ENCODE results near the gene CHMP6.

DNA sequence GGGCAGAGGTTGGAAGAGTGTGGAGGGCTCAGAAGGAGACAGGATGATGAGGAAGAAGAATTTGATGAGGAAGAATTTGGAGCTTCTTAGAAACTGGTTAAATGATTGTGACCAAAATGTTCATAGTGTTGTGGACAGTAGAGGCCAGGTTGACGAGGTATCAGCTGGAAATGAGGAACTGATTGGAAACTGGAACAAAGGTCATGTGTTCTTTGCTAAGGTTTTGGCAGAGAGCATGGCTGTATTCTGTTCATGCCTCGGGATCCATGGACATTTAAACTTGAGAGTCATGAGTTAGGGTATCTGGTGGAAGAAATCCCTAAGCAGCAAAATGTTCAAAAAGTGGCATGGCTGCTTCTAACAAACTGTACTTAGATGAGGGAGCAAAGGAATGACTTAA is 19.3 kb downstream of the CHMP6 start:
- TF ChIP-seq, protein P1, sequence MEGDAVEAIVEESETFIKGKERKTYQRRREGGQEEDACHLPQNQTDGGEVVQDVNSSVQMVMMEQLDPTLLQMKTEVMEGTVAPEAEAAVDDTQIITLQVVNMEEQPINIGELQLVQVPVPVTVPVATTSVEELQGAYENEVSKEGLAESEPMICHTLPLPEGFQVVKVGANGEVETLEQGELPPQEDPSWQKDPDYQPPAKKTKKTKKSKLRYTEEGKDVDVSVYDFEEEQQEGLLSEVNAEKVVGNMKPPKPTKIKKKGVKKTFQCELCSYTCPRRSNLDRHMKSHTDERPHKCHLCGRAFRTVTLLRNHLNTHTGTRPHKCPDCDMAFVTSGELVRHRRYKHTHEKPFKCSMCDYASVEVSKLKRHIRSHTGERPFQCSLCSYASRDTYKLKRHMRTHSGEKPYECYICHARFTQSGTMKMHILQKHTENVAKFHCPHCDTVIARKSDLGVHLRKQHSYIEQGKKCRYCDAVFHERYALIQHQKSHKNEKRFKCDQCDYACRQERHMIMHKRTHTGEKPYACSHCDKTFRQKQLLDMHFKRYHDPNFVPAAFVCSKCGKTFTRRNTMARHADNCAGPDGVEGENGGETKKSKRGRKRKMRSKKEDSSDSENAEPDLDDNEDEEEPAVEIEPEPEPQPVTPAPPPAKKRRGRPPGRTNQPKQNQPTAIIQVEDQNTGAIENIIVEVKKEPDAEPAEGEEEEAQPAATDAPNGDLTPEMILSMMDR (IDR thresholded peaks at IDR 0.05), result no peak
- TF ChIP-seq POLR2A (IDR thresholded peaks at IDR 0.05) (no peak), EP300 (IDR thresholded peaks at IDR 0.05) (no peak), POLR2AphosphoS5 (IDR thresholded peaks at IDR 0.05) (no peak)
